CD14-positive monocyte (primary cell): Measurements from ENCODE around the gene RHOC. TPM values are rescaled to one million over a fixed set of nuclear protein-coding genes. Genes with fewer than 3 reads are reported as not detected.
A peak's percentile ranks its signal among the peaks of the same experiment; 100 is the strongest.

ENCODE experiments used
- DNase-seq, 3 donors: peaks; one replicate each; pipeline ENCODE4 v3.0.0-alpha.2; 2011 to 2022
- H2AFZ ChIP-seq: 2 replicates; pipeline ENCODE4 v1.6.0; 2012; ENCODE audit warnings: mild to moderate bottlenecking, low read depth, low read length, inconsistent platforms; ENCODE audit not compliant: insufficient read depth, poor library complexity, severe bottlenecking
- H3K27ac ChIP-seq, 2 donors: 1 replicate in 1 of 2; 2 replicates in 1 of 2; pipeline ENCODE4 v1.5.1; 2012 to 2013; ENCODE audit warnings: low read length in 2 of 2, control low read depth in 1 of 2, inconsistent platforms in 1 of 2, low read depth in 1 of 2, mild to moderate bottlenecking in 1 of 2
- H3K27me3 ChIP-seq, 2 donors: one replicate each; pipeline versions ENCODE4 v1.6.0 to v1.6.1; 2011 to 2013; ENCODE audit warnings: low read length in 2 of 2; ENCODE audit not compliant: control insufficient read depth in 2 of 2, insufficient read depth in 2 of 2
- H3K36me3 ChIP-seq, 2 donors: replicated peaks in 1 of 2; 1 replicate in 1 of 2; 2 replicates in 1 of 2; pipeline versions ENCODE4 v1.5.1 to v1.6.1; 2012 to 2013; ENCODE audit warnings: low read length in 2 of 2, control low read depth in 1 of 2, inconsistent platforms in 1 of 2, mild to moderate bottlenecking in 1 of 2; ENCODE audit not compliant: insufficient read depth in 2 of 2, control insufficient read depth in 1 of 2
- H3K4me1 ChIP-seq, 2 donors: 1 replicate in 1 of 2; 2 replicates in 1 of 2; pipeline versions ENCODE4 v1.5.1 to v1.6.1; 2012 to 2013; ENCODE audit warnings: low read length in 2 of 2, control low read depth in 1 of 2, inconsistent platforms in 1 of 2, mild to moderate bottlenecking in 1 of 2, moderate library complexity in 1 of 2; ENCODE audit not compliant: insufficient read depth in 2 of 2, control insufficient read depth in 1 of 2
- H3K4me2 ChIP-seq: replicated peaks from 2 replicates; pipeline ENCODE3; 2012; ENCODE audit warnings: low read length, moderate library complexity, mild to moderate bottlenecking; ENCODE audit not compliant: poor library complexity, severe bottlenecking; ENCODE audit errors: extremely low read depth
- H3K4me3 ChIP-seq, 3 experiments: fragments of 200-600 bp in 1 of 3; sonication (generic) in 1 of 3; replicated peaks in 1 of 3; 1 replicate in 2 of 3; 2 replicates in 1 of 3; pipeline ENCODE4 v1.5.1; 2011 to 2013; ENCODE audit warnings: low read length in 3 of 3, mild to moderate bottlenecking in 3 of 3, control low read depth in 2 of 3, low read depth in 2 of 3, inconsistent platforms in 1 of 3, moderate library complexity in 1 of 3
- H3K79me2 ChIP-seq: 2 replicates; pipeline ENCODE4 v1.6.0; 2012; ENCODE audit warnings: mild to moderate bottlenecking, control low read depth, inconsistent platforms, low read length, moderate library complexity; ENCODE audit not compliant: insufficient read depth
- H3K9ac ChIP-seq: 2 replicates; pipeline ENCODE4 v1.6.0; 2017; ENCODE audit warnings: low read length, mild to moderate bottlenecking; ENCODE audit not compliant: insufficient read depth, poor library complexity, severe bottlenecking
- H3K9me3 ChIP-seq, 2 donors: replicated peaks in 1 of 2; 1 replicate in 1 of 2; 2 replicates in 1 of 2; pipeline versions ENCODE4 v1.5.1 to v1.6.1; 2012 to 2013; ENCODE audit warnings: low read length in 2 of 2, control low read depth in 1 of 2; ENCODE audit not compliant: control insufficient read depth in 1 of 2, insufficient read depth in 1 of 2
- H4K20me1 ChIP-seq: 2 replicates; pipeline ENCODE4 v1.6.0; 2012; ENCODE audit warnings: mild to moderate bottlenecking, low read length, control low read depth, moderate library complexity; ENCODE audit not compliant: insufficient read depth
- H3K27ac Mint-ChIP-seq, 7 donors: one replicate each; pipeline ENCODE4 v1.8.0; 2020; ENCODE audit warnings: mild to moderate bottlenecking in 7 of 7, mixed read lengths in 7 of 7, moderate library complexity in 6 of 7, inconsistent platforms in 2 of 7
- H3K27me3 Mint-ChIP-seq, 3 donors: one replicate each; pipeline ENCODE4 v1.8.0; 2021 to 2022; ENCODE audit warnings: low read depth in 3 of 3, mild to moderate bottlenecking in 3 of 3, mixed read lengths in 3 of 3, moderate library complexity in 3 of 3, inconsistent platforms in 1 of 3
- H3K36me3 Mint-ChIP-seq, 2 donors: one replicate each; pipeline ENCODE4 v1.8.0; 2020; ENCODE audit warnings: mixed read lengths in 2 of 2, inconsistent platforms in 1 of 2, mild to moderate bottlenecking in 1 of 2
- H3K4me1 Mint-ChIP-seq: one replicate; pipeline ENCODE4 v1.8.0; 2020; ENCODE audit warnings: mild to moderate bottlenecking, mixed read lengths
- H3K4me3 Mint-ChIP-seq, 2 donors: one replicate each; pipeline ENCODE4 v1.8.0; 2020; ENCODE audit warnings: mild to moderate bottlenecking in 2 of 2, mixed read lengths in 2 of 2, moderate library complexity in 1 of 2
- H3K9me3 Mint-ChIP-seq, 7 donors: one replicate each; pipeline ENCODE4 v1.8.0; 2020 to 2022; ENCODE audit warnings: mixed read lengths in 7 of 7, mild to moderate bottlenecking in 6 of 7, moderate library complexity in 6 of 7, inconsistent platforms in 2 of 7
- CTCF ChIP-seq: fragments of 200-600 bp; IDR thresholded peaks from one replicate; pipeline ENCODE4 v1.8.0; 2022; ENCODE audit warnings: antibody characterized with exemption, mild to moderate bottlenecking
- WGBS: methylation state at CpG from one replicate; pipeline ENCODE4 v1.1.5; 2013; ENCODE audit warnings: missing lambda C conversion rate; ENCODE audit not compliant: insufficient coverage; 5-methylcytosine and 5-hydroxymethylcytosine counted together
- intact Hi-C, 2 donors: fragments of 100-400 bp; cut with micrococcal nuclease; formaldehyde crosslinking; loops; one replicate each; pipeline versions ENCODE4 v1.15.0 to v1.15.1; 2023
- polyA plus RNA-seq, 3 donors: library from polyadenylated mRNA; depleted of rRNA in 1 of 3; unstranded in 2 of 3; stranded (reverse) in 1 of 3; fragments of 300-500 nt in 2 of 3; fragments of >200 nt in 1 of 3; fragmentation: Illumina TruSeq in 2 of 3; gene quantifications; 1 replicate in 2 of 3; 2 replicates in 1 of 3; pipeline ENCODE4 v1.2.3, GENCODE V29; 2012 to 2021

RHOC gene
- polyA plus RNA-seq, 3 donors: 78.9 to 119 (median 91.5) TPM

- H3K36me3 Mint-ChIP-seq: peaks cover 7 to 15% of the 10 kb centered on the region in 2 donors
- no peak overlapping the region for H3K9ac ChIP-seq
- 30% methylated on average over 2 of the region's 3 CpGs for WGBS
- no peak for TF ChIP-seq CTCF
- peaks cover 15% of the 10 kb centered on the region for H4K20me1 ChIP-seq
- no peak overlapping the region for H2AFZ ChIP-seq
- peaks cover 26% of the 10 kb centered on the region for H3K4me1 Mint-ChIP-seq
- H3K9me3 Mint-ChIP-seq: no peaks in the 10 kb centered on the region
- H3K36me3 ChIP-seq: peaks cover 7 to 15% of the 10 kb centered on the region in 2 donors
- H3K79me2 ChIP-seq: no peaks in the 10 kb centered on the region
- peaks cover 20 to 23% of the 10 kb centered on the region in 2 donors for H3K4me1 ChIP-seq
- intact Hi-C loops: no loop called here
- H3K27ac Mint-ChIP-seq: peak overlapping the region in 1 of 7 donors; percentile 20
- no peak overlapping the region for H3K4me3 ChIP-seq
- no peaks in the 10 kb centered on the region for H3K9me3 ChIP-seq
- no peak overlapping the region for H3K4me2 ChIP-seq
- no peaks in the 10 kb centered on the region for H3K27me3 ChIP-seq
- peaks cover 0 to 10% (median 7%) of the 10 kb centered on the region in 3 donors for H3K27me3 Mint-ChIP-seq
- peak in 1 of 3 donors; percentile 9 for DNase-seq
- H3K4me3 Mint-ChIP-seq: peak overlapping the region in 1 of 2 donors; percentile 47
- H3K27ac ChIP-seq: no peak overlapping the region
These were observed 30.4 kb downstream of the RHOC start for GRCh38 chr1:112676543-112676942.

GRCh38 chr1:112675728-112676381 lies 31.1 kb downstream of the RHOC start:
- Histone ChIP-seq H3K27me3 (no peaks in the 10 kb centered on the region), H3K4me2 (peak overlapping the region; percentile 99), H3K79me2 (no peaks in the 10 kb centered on the region), H3K36me3 (peaks cover 14 to 22% of the 10 kb centered on the region in 2 donors), H3K4me1 (peaks cover 20 to 23% of the 10 kb centered on the region in 2 donors), H2AFZ (peak overlapping the region; percentile 92), H3K9me3 (no peaks in the 10 kb centered on the region), H3K9ac (peak overlapping the region; percentile 77), H3K27ac (no peak overlapping the region), H3K4me3 (peak overlapping the region; percentile 84 to 98 (median 95)), H4K20me1 (peaks cover 22% of the 10 kb centered on the region)
- peak overlapping the region; percentile 80 to 91 for H3K4me3 Mint-ChIP-seq
- TF ChIP-seq CTCF: no peak
- intact Hi-C loops: no loop called here
- 71% methylated on average over 3 of the region's 7 CpGs for WGBS
- no peaks in the 10 kb centered on the region for H3K9me3 Mint-ChIP-seq
- no peak overlapping the region for H3K27ac Mint-ChIP-seq
- peaks cover 14 to 21% of the 10 kb centered on the region in 2 donors for H3K36me3 Mint-ChIP-seq
- H3K27me3 Mint-ChIP-seq: peaks cover 0 to 10% (median 7%) of the 10 kb centered on the region in 3 donors
- no peak for DNase-seq
- peaks cover 26% of the 10 kb centered on the region for H3K4me1 Mint-ChIP-seq
